Mesenchymal stem cell (in vitro differentiated cells and primary cell): ENCODE data around the gene LIM2. TPM values are rescaled to one million over a fixed set of nuclear protein-coding genes. Genes with fewer than 3 reads are reported as not detected.

Experiments
- DNase-seq: peaks from one replicate; pipeline ENCODE4 v3.0.0-alpha.2; 2013
- H2AFZ ChIP-seq: one replicate; pipeline ENCODE4 v1.6.1; 2013; ENCODE audit warnings: low read depth, mild to moderate bottlenecking, control low read depth, inconsistent platforms, low read length, moderate library complexity
- H2AK5ac ChIP-seq: 2 replicates; pipeline ENCODE4 v1.6.1; 2013; ENCODE audit warnings: low read length, moderate library complexity, mild to moderate bottlenecking, inconsistent platforms; ENCODE audit not compliant: severe bottlenecking
- H2BK120ac ChIP-seq: one replicate; pipeline ENCODE4 v1.6.1; 2013; ENCODE audit warnings: low read depth, mild to moderate bottlenecking, inconsistent platforms, low read length, moderate library complexity
- H2BK12ac ChIP-seq, 2 experiments: one replicate each; pipeline ENCODE4 v1.6.1; 2013; ENCODE audit warnings: inconsistent platforms in 2 of 2, low read length in 2 of 2, mild to moderate bottlenecking in 2 of 2, moderate library complexity in 2 of 2, control low read depth in 1 of 2
- H2BK15ac ChIP-seq: one replicate; pipeline ENCODE4 v1.6.1; 2013; ENCODE audit warnings: mild to moderate bottlenecking, low read depth, inconsistent platforms; ENCODE audit not compliant: poor library complexity, severe bottlenecking
- H2BK5ac ChIP-seq: 2 replicates; pipeline ENCODE4 v1.6.1; 2013; ENCODE audit warnings: low read depth, mild to moderate bottlenecking, low read length, control low read depth, inconsistent platforms; ENCODE audit not compliant: poor library complexity, severe bottlenecking
- H3K14ac ChIP-seq, 2 experiments: one replicate each; pipeline ENCODE4 v1.6.1; 2013; ENCODE audit warnings: inconsistent platforms in 2 of 2, low read length in 2 of 2, control low read depth in 1 of 2, mild to moderate bottlenecking in 1 of 2, moderate library complexity in 1 of 2
- H3K18ac ChIP-seq, 2 experiments: one replicate each; pipeline ENCODE4 v1.6.1; 2013; ENCODE audit warnings: inconsistent platforms in 2 of 2, low read length in 2 of 2, control low read depth in 1 of 2, low read depth in 1 of 2, mild to moderate bottlenecking in 1 of 2
- H3K23ac ChIP-seq, 2 experiments: one replicate each; pipeline ENCODE4 v1.6.1; 2013; ENCODE audit warnings: inconsistent platforms in 2 of 2, low read length in 2 of 2, mild to moderate bottlenecking in 2 of 2, moderate library complexity in 2 of 2, control low read depth in 1 of 2
- H3K27ac ChIP-seq: 2 replicates; pipeline ENCODE4 v1.5.1; 2013; ENCODE audit warnings: mild to moderate bottlenecking, moderate library complexity, low read length, control low read depth, inconsistent platforms; ENCODE audit not compliant: poor library complexity, severe bottlenecking
- H3K27me3 ChIP-seq, 2 experiments: 2 replicates each; pipeline versions ENCODE4 v1.6.1 to v1.7.0; 2013; ENCODE audit warnings: low read length in 2 of 2, mild to moderate bottlenecking in 2 of 2, moderate library complexity in 2 of 2, control low read depth in 1 of 2, inconsistent platforms in 1 of 2; ENCODE audit not compliant: control insufficient read depth in 1 of 2, insufficient read depth in 1 of 2
- H3K36me3 ChIP-seq, 2 experiments: 2 replicates each; pipeline versions ENCODE4 v1.6.1 to v1.7.0; 2013; ENCODE audit warnings: low read length in 2 of 2, control low read depth in 1 of 2, inconsistent platforms in 1 of 2, low read depth in 1 of 2, mild to moderate bottlenecking in 1 of 2; ENCODE audit not compliant: insufficient read depth in 2 of 2, control insufficient read depth in 1 of 2
- H3K4ac ChIP-seq, 2 experiments: one replicate each; pipeline ENCODE4 v1.6.1; 2013; ENCODE audit warnings: inconsistent platforms in 2 of 2, low read length in 2 of 2, mild to moderate bottlenecking in 2 of 2, moderate library complexity in 2 of 2, control low read depth in 1 of 2, low read depth in 1 of 2
- H3K4me1 ChIP-seq: 2 replicates; pipeline ENCODE4 v1.6.1; 2013; ENCODE audit warnings: low read depth, low read length, control low read depth; ENCODE audit not compliant: control insufficient read depth, insufficient read depth
- H3K4me2 ChIP-seq: 2 replicates; pipeline ENCODE4 v1.6.1; 2013; ENCODE audit warnings: low read length, mild to moderate bottlenecking, inconsistent platforms; ENCODE audit not compliant: poor library complexity, severe bottlenecking
- H3K4me3 ChIP-seq, 2 experiments: 2 replicates each; pipeline versions ENCODE4 v1.5.1 to v1.7.0; 2013; ENCODE audit warnings: low read length in 2 of 2, mild to moderate bottlenecking in 2 of 2, control low read depth in 1 of 2, low read depth in 1 of 2; ENCODE audit not compliant: insufficient read depth in 1 of 2
- H3K79me1 ChIP-seq: replicated peaks from 2 replicates; pipeline ENCODE4 v1.6.1; 2013; ENCODE audit warnings: mild to moderate bottlenecking, control low read depth, low read length, inconsistent platforms; ENCODE audit not compliant: poor library complexity, severe bottlenecking
- H3K9ac ChIP-seq: 2 replicates; pipeline ENCODE4 v1.7.0; 2013; ENCODE audit warnings: mild to moderate bottlenecking, low read length, moderate library complexity
- H3K9me3 ChIP-seq: 2 replicates; pipeline ENCODE4 v1.7.0; 2013; ENCODE audit warnings: mild to moderate bottlenecking, low read length; ENCODE audit not compliant: control insufficient read depth
- H4K8ac ChIP-seq: one replicate; pipeline ENCODE4 v1.6.1; 2013; ENCODE audit warnings: inconsistent platforms, mild to moderate bottlenecking, low read length, moderate library complexity
- H4K91ac ChIP-seq: one replicate; pipeline ENCODE4 v1.6.1; 2013; ENCODE audit warnings: mild to moderate bottlenecking, low read length, inconsistent platforms
- WGBS: methylation state at CpG from one replicate; pipeline ENCODE4 v1.1.7; 2013; ENCODE audit warnings: mixed read lengths; 5-methylcytosine and 5-hydroxymethylcytosine counted together
- polyA plus RNA-seq, 2 experiments: library from polyadenylated mRNA; stranded (reverse); fragments of 200-250 nt; gene quantifications; one replicate each; pipeline ENCODE4 v1.2.3, GENCODE V29; 2013

Gene LIM2, protein sequence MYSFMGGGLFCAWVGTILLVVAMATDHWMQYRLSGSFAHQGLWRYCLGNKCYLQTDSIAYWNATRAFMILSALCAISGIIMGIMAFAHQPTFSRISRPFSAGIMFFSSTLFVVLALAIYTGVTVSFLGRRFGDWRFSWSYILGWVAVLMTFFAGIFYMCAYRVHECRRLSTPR
- polyA plus RNA-seq (2013, experiment 1 of 2) = not detected
- not detected for polyA plus RNA-seq (2013, experiment 2 of 2)

DNA sequence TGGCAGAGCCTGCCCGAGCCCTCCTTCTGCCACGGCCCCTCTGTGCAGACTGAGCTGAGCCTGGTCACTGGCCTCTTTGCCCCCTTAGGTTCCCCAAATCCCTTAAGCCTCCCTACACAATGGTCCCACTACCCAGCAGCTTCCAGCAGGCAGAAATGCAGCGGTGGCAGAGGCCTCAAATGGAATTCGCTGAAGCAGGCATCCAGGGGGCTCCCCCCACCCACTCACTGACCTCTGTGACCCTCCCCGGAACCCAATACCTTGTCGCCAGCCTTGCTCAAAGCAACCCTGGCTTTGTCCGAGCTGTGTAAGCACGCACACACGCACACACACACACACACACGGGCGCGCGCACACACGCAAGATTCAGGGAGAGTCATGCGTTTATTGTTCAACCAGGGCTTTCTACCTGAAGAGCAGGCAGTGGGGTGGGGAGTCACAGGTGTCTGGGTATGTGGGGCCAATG lies at the start of gene LIM2:
Gene LIM2, minus strand, starts transcription at position 51 of the 466 bp plus-strand sequence. CDS start 531 bp downstream, outside the sequence.
- DNase-seq = no peak
- no peak within 1 kb of the TSS for H2BK15ac ChIP-seq
- no peak within 1 kb of the TSS for H4K8ac ChIP-seq
- H3K23ac ChIP-seq = no peak within 1 kb of the TSS
- no peaks in the 10 kb centered on the region for H3K36me3 ChIP-seq
- H2AFZ ChIP-seq = no peak within 1 kb of the TSS
- H2BK5ac ChIP-seq = no peak within 1 kb of the TSS
- H2AK5ac ChIP-seq = no peak within 1 kb of the TSS
- H3K4ac ChIP-seq = no peak within 1 kb of the TSS
- no peak within 1 kb of the TSS for H2BK120ac ChIP-seq
- H3K4me3 ChIP-seq = no peak within 1 kb of the TSS
- no peak within 1 kb of the TSS for H3K14ac ChIP-seq
- no peak within 1 kb of the TSS for H3K4me2 ChIP-seq
- H3K4me1 ChIP-seq = no peaks in the 10 kb centered on the region
- no peak within 1 kb of the TSS for H3K27ac ChIP-seq
- H3K9me3 ChIP-seq = no peaks in the 10 kb centered on the region
- no peaks in the 10 kb centered on the region for H3K27me3 ChIP-seq
- no peak within 1 kb of the TSS for H2BK12ac ChIP-seq
- 88% methylated on average over 15 of the region's 15 CpGs for WGBS
- no peak within 1 kb of the TSS for H3K9ac ChIP-seq
- H3K79me1 ChIP-seq = no peaks in the 10 kb centered on the region
- no peak within 1 kb of the TSS for H4K91ac ChIP-seq
- no peak within 1 kb of the TSS for H3K18ac ChIP-seq

DNA sequence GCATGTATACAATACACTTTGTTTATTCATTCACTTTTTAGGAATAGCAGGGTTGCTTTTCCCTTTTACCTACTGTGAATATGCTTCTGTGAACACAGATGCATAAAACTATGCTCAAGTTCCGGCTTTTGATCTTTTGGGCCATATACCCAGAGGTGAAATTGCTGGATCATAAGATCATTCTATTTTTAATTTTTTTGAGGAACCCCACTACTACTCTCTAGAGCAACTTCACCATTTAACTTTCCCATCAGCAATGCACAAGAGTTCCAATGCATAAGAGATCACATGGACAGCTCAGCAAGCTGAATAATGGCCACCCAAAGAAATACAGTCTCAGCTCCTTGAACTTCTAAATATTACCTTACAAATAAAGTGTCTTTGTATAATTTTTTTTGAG lies 46.7 kb upstream of the LIM2 start:
- Histone ChIP-seq H4K91ac (no peak overlapping the region), H2BK15ac (no peak overlapping the region), H3K27ac (no peak overlapping the region), H3K4ac (no peak overlapping the region), H2BK120ac (no peak overlapping the region), H3K9me3 (no peaks in the 10 kb centered on the region), H2AFZ (no peak overlapping the region), H3K27me3 (peaks cover 0 to 28% of the 10 kb centered on the region in 2 experiments), H2BK5ac (no peak overlapping the region), H3K4me3 (no peak overlapping the region), H3K14ac (no peak overlapping the region), H3K23ac (no peak overlapping the region), H3K9ac (no peak overlapping the region), H3K4me2 (no peak overlapping the region), H3K79me1 (no peaks in the 10 kb centered on the region), H2AK5ac (no peak overlapping the region), H4K8ac (no peak overlapping the region), H3K4me1 (no peaks in the 10 kb centered on the region), H3K36me3 (no peaks in the 10 kb centered on the region), H3K18ac (no peak overlapping the region), H2BK12ac (no peak overlapping the region)
- no peak for DNase-seq
- 33% methylated on average over 1 of the region's 1 CpG for WGBS

DNA sequence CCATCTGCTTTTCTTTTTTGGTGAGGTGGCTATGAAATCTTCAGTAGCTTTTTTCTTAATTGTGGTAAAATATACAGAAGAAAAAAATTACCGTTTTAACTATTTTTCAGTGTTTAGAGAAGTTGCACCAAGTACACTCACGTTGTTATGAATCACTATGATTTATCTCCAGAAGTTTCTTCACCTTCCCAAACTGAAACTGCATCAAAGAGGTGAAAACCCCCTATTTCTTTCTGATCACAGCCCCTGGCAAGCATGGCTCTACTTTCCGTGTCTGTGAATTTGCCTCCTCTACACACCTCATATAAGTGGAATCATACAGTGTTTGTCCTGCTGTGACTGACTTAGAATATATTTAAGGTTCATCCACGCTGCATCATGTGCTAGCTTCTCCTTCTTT lies 45.3 kb upstream of the LIM2 start:
- Histone ChIP-seq H2AFZ (no peak overlapping the region), H3K27ac (no peak overlapping the region), H3K4me1 (no peaks in the 10 kb centered on the region), H3K4me2 (no peak overlapping the region), H3K27me3 (peaks cover 0 to 28% of the 10 kb centered on the region in 2 experiments), H3K79me1 (no peaks in the 10 kb centered on the region), H3K4ac (no peak overlapping the region), H4K91ac (no peak overlapping the region), H3K23ac (no peak overlapping the region), H2BK120ac (no peak overlapping the region), H3K14ac (no peak overlapping the region), H4K8ac (no peak overlapping the region), H2BK5ac (no peak overlapping the region), H3K36me3 (no peaks in the 10 kb centered on the region), H3K18ac (no peak overlapping the region), H3K9ac (no peak overlapping the region), H2AK5ac (no peak overlapping the region), H2BK15ac (no peak overlapping the region), H2BK12ac (no peak overlapping the region), H3K9me3 (no peaks in the 10 kb centered on the region), H3K4me3 (no peak overlapping the region)
- no peak for DNase-seq
- whole genome bisulfite sequencing = 56% methylated on average over 3 of the region's 4 CpGs

DNA sequence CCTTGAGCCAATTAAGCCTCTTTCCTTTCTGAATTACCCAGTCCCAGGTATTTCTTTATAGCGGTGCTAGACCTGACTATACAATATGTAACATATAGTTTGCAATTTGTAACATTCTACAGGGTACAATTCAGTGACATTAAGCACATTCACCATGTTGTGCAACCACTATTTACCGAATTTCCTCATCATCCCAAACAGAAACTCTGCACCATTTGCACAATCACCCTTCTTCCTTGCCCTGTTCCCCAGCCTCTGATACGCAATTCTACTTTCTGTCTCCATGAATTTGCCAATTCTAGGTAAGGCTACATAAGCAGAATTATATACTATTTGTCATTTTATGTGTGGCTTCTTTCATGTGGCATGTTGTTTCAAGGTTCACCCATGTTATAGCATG lies 43.4 kb upstream of the LIM2 start:
- Histone ChIP-seq H2BK12ac (no peak overlapping the region), H2AK5ac (no peak overlapping the region), H3K9ac (no peak overlapping the region), H3K14ac (no peak overlapping the region), H3K18ac (no peak overlapping the region), H2BK120ac (no peak overlapping the region), H2BK5ac (no peak overlapping the region), H2AFZ (no peak overlapping the region), H3K9me3 (no peaks in the 10 kb centered on the region), H3K27ac (no peak overlapping the region), H3K4me3 (no peak overlapping the region), H3K23ac (no peak overlapping the region), H2BK15ac (no peak overlapping the region), H4K8ac (no peak overlapping the region), H4K91ac (no peak overlapping the region), H3K27me3 (peaks cover 0 to 18% of the 10 kb centered on the region in 2 experiments), H3K4me1 (no peaks in the 10 kb centered on the region), H3K36me3 (no peaks in the 10 kb centered on the region), H3K4ac (no peak overlapping the region), H3K4me2 (no peak overlapping the region), H3K79me1 (no peaks in the 10 kb centered on the region)
- WGBS = 36% methylated on average over 2 of the region's 3 CpGs
- no peak for DNase-seq
